Hematopoietic multipotent progenitor cell treated with erythropoietin and hydrocortisone succinate and interleukin-3 and kit ligand, for 17 days (in vitro differentiated cells): Measurements from ENCODE around the gene UQCC2.

Experiments used
- DNase-seq: peaks from one replicate; pipeline ENCODE4 v3.0.0-alpha.2; 2015; ENCODE audit warnings: low spot score

Gene UQCC2

GRCh38 chr6:33675968-33676367 lies 35.5 kb downstream of the UQCC2 start:
- DNase-seq: no peak

- DNase-seq: no peak
These were observed 37.6 kb downstream of the UQCC2 start for GRCh38 chr6:33673851-33674250.

GRCh38 chr6:33672808-33673207 lies 38.7 kb downstream of the UQCC2 start:
- no peak for DNase-seq

GRCh38 chr6:33671744-33672072 lies 39.8 kb downstream of the UQCC2 start:
- no peak for DNase-seq

- no peak for DNase-seq
These were observed 40.3 kb downstream of the UQCC2 start for GRCh38 chr6:33670971-33671743.

GRCh38 chr6:33670086-33670660 lies 41.3 kb downstream of the UQCC2 start:
- no peak for DNase-seq

- DNase-seq: no peak
These were observed 42.6 kb downstream of the UQCC2 start for GRCh38 chr6:33668914-33669313.

GRCh38 chr6:33668328-33668727 lies 43.2 kb downstream of the UQCC2 start:
- no peak for DNase-seq

- DNase-seq: no peak
These were observed 43.7 kb downstream of the UQCC2 start for GRCh38 chr6:33667776-33668175.

GRCh38 chr6:33667072-33667471 lies 44.4 kb downstream of the UQCC2 start:
- no peak for DNase-seq

GRCh38 chr6:33665957-33666356 lies 45.5 kb downstream of the UQCC2 start:
- DNase-seq: no peak

GRCh38 chr6:33664506-33665057 lies 46.9 kb downstream of the UQCC2 start:
- DNase-seq: no peak

- DNase-seq: no peak
These were observed 47.6 kb downstream of the UQCC2 start for GRCh38 chr6:33663727-33664449.

- DNase-seq: no peak
These were observed 48.5 kb downstream of the UQCC2 start for GRCh38 chr6:33663028-33663427.

GRCh38 chr6:33662318-33662717 lies 49.2 kb downstream of the UQCC2 start:
- DNase-seq: no peak

GRCh38 chr6:33661106-33661838 lies 50.2 kb downstream of the UQCC2 start:
- DNase-seq: no peak

- DNase-seq: no peak
These were observed 51.5 kb downstream of the UQCC2 start for GRCh38 chr6:33659986-33660385.

- DNase-seq: no peak
These were observed 52.4 kb downstream of the UQCC2 start for GRCh38 chr6:33658982-33659689.

GRCh38 chr6:33656844-33657243 lies 54.7 kb downstream of the UQCC2 start:
- DNase-seq: no peak

GRCh38 chr6:33654831-33655554 lies 56.5 kb downstream of the UQCC2 start:
- DNase-seq: no peak

GRCh38 chr6:33652002-33652401 lies 59.5 kb downstream of the UQCC2 start:
- DNase-seq: no peak
